ENCODE measurements around the gene BET1L.
"Not testable (repeated sequence)": the region's sequence is repeated elsewhere in the genome, so short reads cannot be mapped to it uniquely, and the experiment has no call there.

The BET1L gene

GRCh38 chr11:197741-198235, 9.4 kb downstream of the BET1L start:
- DNase-seq (ENCODE audit: low spot score) (no peak), FAIRE-seq (no peak)

DNA sequence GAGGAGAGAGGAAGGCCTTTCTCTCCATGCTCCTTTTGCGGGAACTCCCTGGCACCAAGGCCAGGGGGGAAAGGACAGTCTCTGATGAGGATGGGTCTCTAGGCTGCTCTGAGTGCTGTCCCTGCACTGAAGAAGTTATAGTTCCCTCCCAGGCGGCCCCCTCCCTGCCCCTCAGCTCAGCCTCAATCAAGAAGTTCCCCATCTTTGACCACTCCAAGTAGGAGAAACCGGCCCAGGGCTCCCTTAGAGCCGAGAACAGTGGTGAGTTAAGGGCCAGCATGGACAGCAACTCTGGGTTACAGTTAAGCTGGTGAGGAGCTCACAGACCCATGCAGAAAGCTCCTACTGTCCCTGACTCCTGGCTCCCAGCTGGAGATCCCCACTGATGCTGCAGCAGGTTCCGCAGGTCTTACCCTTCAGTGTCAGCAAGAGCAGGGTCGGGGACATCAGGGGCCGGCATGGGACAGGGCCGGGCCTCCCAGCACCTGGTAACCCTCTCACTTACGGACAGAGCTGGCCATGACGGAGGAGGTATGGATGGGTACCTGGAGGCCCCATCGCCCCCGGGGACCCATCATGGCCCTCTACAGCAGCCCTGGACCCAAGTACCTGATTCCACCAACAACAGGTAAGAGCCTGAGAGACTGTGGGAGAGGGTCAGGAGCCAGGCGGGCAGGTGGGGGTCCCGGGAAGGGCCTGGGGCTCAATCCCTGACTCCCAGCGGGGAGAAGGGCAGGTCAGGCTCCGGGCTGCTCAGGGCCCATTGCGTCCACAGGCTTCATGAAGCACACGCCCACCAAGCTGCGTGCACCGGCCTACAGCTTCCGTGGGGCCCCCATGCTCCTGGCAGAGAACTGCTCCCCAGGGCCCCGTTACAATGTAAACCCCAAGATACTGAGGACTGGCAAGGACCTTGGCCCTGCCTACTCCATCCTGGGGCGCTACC, 10.1 kb downstream of the BET1L start:
- FAIRE-seq (no peak), DNase-seq (ENCODE audit: low spot score) (no peak)

DNA sequence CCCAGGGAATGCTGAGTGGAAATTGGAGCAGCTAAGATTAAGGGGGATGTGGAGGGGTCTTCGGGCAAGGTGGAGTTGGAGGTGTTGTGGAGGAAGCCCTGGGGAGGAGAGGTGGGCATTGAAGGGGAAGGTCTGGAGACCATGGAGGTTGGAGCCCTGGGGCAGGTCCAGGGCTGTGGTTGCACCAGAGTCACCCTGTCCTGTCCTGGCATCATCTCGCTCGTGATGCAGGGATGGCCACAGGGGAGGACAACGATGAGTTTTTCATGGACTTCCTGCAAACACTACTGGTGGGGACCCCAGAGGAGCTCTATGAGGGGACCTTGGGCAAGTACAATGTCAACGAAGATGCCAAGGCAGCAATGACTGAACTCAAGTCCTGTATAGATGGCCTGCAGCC, 13.7 kb downstream of the BET1L start:
- not testable (repeated sequence) for DNase-seq (ENCODE audit: low spot score); FAIRE-seq

DNA sequence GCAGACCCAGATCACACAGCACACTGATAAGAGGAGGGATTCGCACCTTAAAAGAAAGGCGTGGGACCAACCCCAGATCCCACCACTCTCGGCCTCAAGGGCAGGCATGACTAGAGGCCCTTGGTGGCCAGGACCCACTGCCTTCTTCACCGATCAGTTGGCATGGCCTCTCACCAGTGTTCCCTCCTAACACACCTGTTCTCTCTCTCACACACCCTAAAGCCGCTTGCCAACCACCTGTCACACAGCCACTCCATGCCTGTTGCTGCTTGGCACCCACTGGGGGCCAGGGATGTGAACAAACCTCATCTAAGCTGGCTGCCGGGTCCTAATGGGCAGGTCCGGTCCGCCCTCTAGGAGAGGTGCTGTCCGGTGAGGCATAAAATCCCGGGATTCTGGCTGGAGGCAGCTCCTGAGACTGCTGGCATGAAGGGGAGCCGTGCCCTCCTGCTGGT, 14.5 kb downstream of the BET1L start, which contains the start of gene SCGB1C1:
Gene SCGB1C1 (plus strand): TSS at position 405 of the 455 bp plus-strand sequence. CDS start 22 bp downstream, at position 427.
- not testable (repeated sequence) for FAIRE-seq

GRCh38 chr11:191490-192478, 15.4 kb downstream of the BET1L start:
- not testable (repeated sequence) for FAIRE-seq

More for the DNA sequence above, 14.5 kb downstream of the BET1L start, which contains the start of gene SCGB1C1:
- DNase-seq (ENCODE audit: low spot score), result not testable (repeated sequence)

DNA sequence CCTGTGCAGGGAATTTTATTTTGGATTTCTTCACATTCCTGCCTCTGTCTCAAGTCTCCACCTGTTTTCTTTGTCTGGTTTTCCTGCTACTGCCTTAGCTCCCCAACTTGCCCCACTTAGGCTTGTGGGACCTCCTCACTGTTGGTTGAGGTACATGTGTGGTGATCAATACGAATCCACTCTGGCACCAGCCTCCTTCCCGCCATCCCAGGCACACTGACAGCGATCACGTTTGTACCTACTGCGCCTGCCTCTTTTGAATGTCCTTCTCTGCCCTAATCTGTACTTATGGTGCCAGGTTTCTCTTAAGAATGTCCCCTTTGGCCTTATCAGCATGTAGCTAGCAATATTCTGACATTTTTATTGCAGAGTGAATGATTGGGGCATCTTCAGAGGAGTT, 16.7 kb downstream of the BET1L start:
- not testable (repeated sequence) for FAIRE-seq; DNase-seq (ENCODE audit: low spot score)

More at GRCh38 chr11:191490-192478, 15.4 kb downstream of the BET1L start:
- not testable (repeated sequence) for DNase-seq (ENCODE audit: low spot score)

GRCh38 chr11:189843-190311, 17.3 kb downstream of the BET1L start:
- not testable (repeated sequence) for FAIRE-seq; DNase-seq (ENCODE audit: low spot score)

DNA sequence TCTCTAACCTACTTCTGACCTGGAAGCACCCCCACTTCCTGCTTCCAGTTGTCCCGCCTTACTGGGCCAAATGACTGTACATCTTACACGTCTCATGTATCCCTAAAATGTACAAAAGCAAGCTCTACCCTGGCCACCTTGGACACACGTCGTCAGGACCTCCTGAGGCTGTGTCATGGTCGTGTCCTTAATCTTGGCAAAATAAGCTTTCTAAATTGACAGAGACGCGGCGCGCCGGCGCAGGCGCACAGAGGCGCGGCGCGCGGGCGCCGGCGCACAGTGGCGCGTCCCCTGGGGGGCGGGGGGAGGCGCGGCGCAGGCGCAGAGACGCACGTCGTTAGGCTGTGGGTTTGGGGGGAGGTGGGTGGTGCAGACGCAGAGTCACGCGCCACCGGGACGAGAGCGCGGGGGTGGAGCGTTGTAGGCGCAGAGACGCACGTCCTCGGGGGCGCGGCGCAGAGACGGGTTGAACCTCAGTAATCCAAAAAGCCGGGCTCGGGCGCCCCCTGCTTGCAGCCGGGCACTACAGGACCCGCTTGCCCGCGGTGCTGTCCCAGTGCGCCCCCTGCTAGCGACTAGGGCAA, 17.9 kb downstream of the BET1L start:
- FAIRE-seq; DNase-seq (ENCODE audit: low spot score): not testable (repeated sequence)

GRCh38 chr11:180242-180641, 27.0 kb downstream of the BET1L start:
- not testable (repeated sequence) for DNase-seq (ENCODE audit: low spot score); FAIRE-seq
